Suprapubic skin (tissue), 3 donors: ENCODE results near the gene PPFIA4.

Experiments used
- EP300 ChIP-seq: sonication (generic); formaldehyde crosslinking; IDR thresholded peaks from one replicate; pipeline ENCODE4 v1.6.1; 2017; ENCODE audit warnings: antibody characterized with exemption
- TF ChIP-seq, protein P1 (sequence below), 2 donors: fragments of 200-600 bp in 1 of 2; fragments of 450-650 bp in 1 of 2; sonication (generic) in 1 of 2; IDR thresholded peaks; one replicate each; pipeline ENCODE4 v1.5.1; 2016 to 2019; ENCODE audit warnings: antibody characterized with exemption in 2 of 2, mild to moderate bottlenecking in 1 of 2, moderate library complexity in 1 of 2

DNA sequence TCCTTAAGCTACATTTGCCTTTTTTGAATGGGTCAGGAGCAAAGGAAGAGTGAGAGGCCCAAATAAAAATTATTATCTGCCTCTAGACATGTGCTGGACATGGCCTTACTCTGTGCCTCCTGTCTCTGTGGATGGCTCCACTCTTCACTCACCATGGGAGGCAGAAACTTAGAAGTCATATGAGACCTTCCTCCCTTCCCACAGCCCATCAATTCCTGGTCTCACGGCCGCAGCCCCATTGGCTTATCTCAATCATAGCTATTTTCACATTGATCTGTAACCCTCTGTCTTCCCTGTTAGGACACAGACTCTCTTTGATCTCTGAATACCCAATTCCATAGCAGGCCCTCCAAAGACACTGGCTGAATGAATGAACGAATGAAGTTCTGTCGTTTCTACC is 87.0 kb downstream of the PPFIA4 start:
- TF ChIP-seq EP300: no peak
- TF ChIP-seq, protein P1, sequence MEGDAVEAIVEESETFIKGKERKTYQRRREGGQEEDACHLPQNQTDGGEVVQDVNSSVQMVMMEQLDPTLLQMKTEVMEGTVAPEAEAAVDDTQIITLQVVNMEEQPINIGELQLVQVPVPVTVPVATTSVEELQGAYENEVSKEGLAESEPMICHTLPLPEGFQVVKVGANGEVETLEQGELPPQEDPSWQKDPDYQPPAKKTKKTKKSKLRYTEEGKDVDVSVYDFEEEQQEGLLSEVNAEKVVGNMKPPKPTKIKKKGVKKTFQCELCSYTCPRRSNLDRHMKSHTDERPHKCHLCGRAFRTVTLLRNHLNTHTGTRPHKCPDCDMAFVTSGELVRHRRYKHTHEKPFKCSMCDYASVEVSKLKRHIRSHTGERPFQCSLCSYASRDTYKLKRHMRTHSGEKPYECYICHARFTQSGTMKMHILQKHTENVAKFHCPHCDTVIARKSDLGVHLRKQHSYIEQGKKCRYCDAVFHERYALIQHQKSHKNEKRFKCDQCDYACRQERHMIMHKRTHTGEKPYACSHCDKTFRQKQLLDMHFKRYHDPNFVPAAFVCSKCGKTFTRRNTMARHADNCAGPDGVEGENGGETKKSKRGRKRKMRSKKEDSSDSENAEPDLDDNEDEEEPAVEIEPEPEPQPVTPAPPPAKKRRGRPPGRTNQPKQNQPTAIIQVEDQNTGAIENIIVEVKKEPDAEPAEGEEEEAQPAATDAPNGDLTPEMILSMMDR (IDR thresholded peaks at IDR 0.05): no peak
